EL (cell line): ENCODE measurements around the gene PAPPA2.

Source experiments
- DNase-seq: peaks from one replicate; pipeline ENCODE4 v3.0.0-alpha.2; 2016

The PAPPA2 gene

GRCh38 chr1:176869577-176869976 is 406.6 kb downstream of the PAPPA2 start:
- no peak for DNase-seq

DNA sequence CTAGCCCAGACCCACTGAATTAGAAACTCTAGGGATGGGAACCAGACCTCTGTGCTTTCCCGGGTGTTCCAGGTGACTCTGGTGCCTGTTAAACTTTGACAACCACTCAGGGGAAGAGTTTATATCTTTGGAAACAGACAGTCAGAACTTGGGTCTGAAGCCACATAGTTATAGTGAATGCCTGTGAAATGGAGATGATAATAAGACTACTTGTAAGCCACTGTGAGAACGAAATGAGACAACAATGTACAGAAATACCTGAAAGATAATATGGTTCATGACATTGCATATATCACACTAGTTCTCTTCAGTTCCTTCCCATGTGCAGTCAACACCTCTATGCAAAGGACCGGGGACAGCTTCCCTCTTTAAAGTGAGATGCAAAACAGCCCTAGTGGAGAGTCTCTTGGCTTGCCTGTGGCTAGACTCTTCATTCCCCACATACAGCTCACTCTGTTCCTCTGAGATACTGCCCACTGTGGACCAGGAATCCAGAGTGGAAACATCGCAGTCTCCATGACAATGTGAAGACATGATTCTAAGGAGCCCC is 414.1 kb downstream of the PAPPA2 start:
- no peak for DNase-seq

DNA sequence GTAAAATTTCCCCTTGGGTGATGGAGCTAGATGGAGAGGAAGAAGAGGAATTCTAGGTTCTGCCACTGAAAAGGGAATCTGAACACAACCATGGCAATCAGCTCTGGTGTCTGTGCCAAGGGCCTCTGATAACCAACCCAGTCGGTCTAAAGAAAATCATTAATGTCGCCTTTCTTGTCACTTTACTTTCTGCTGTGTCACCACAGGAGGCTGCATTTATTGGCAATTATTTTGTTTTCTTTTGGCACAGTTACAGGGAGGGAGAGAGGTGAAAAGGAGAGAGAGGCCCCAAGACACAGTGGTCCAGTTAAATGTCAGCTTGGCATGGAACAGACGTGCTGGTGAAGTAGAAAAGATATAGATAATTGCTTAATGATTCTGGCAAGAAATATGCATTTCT is 414.6 kb downstream of the PAPPA2 start:
- DNase-seq: no peak

DNA sequence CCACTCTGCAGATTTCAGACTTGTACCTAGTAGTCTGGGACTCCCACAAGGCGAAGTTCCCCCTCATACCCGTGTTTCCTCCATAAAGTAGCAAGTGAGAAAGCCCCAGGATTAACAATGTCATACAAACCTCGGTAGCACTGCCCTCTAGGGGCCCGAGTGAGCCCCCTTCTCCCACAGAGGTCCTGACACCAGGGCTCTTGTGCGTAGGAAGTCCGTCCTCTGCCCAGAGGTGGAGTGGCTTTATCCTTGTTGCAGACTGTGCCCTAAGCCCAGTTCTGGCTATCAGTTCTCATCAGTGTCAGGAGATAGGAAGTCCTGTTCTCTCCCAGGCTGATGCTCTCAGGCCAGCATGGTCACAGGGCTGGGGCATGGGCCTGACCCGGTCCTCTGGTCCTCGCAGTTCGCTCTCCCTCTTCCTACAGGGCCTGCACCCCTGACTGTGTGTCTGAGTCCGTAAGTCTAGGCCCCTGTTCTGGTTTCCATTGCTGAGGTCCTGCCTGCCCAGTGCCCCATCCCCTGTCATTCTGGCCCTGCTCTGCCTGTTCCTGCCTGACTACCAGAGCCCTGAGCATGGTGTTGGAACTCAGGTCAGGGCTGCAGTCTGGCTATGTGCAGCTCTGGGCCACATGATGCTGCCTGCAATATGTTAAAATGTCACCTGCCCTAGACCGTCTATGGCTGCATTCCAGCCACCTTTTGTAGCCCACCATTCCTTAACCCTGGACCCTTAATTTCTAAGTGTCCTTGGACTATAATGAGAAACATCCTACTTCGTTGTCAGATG is 416.0 kb downstream of the PAPPA2 start:
- no peak for DNase-seq

DNA sequence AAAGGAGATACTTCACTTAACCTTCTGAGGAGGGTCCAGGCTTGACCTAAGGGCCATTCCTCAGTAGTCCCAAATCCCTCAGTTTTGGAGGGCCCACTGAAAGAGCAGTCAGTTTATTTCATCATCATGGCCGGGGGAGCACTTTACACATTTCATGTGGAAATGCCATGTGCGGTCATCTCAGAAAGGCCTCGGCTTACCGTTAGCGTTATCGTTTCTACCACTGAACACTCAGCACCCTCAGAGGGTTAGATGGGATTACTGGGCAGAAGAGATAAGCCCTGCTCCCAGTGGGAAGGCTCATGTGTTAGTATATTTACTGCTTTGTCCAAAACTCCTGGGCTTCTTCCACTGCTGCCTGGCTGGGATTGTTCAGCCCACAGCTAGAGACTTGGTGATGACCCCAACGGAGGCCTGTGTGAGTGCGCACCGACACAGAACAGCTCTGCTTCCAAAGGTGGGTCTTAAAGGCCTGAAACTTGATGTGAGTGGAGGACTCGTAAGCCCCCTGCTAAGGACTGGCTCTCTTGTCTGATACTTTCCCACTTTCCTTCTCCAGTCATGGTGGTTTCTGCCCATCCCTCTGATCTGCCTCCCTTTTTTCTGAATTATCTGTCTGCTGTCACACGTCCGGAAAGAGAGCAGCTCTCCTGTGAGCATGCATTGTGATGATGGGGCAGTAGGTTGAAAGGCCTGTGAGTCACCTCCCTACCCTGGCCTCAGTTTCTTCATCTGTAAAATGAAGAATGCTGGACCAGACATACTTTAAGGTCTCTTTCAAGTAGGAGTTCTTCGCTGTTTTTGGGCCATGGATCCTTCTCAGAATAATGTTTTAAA is 417.0 kb downstream of the PAPPA2 start:
- no peak for DNase-seq

DNA sequence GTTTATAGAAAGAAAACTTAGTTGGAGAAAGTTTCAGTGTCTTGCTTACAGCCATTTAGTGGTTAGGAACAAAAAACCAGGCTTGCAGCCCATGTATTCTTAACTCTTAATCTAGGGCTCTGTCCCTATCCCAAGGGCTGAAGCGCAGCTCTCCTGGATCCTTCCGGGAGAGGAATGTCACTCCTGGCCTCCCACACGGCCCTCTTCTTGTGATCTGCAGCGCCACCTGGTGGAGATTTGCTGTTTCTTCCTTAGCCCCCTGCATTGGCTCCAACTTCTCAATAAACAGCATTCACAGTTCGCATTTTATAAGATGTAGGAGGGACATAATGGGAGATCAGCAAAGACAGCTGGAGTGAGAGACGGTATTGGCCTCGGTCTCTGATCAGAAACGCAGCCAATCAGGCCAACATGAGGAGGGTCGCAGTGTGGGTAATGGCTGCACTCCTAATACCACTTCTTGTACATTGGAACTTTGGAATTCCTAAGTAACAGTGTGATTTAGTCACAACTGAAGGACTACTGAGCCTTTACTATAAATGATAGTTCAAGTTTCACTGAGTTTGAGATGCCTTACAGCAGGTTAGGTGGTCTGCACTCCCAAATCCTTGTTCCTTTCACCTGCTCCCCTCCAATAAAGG is 418.1 kb downstream of the PAPPA2 start:
- DNase-seq: peak; percentile 61

DNA sequence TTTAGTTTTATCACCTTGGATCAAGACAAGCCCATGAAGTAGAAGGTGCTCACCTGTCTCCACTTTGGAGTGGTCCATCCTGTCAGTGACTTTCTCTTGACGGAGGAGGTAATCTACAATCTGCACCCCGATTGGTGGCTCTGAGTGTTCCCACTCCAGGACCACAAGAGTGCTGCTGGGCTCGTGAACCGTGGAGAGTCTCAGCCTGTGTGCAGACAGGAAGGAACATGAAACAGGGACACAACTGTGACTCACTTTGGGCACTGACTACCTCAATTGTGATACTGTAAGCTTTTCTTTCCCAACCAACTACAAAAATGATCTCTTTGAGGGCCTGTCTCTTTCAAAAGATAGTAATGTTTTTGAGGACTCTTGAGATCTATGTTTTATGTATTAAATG is 421.3 kb downstream of the PAPPA2 start:
- no peak for DNase-seq

GRCh38 chr1:176884911-176885310 is 421.9 kb downstream of the PAPPA2 start:
- DNase-seq: no peak

GRCh38 chr1:176885341-176885740 is 422.4 kb downstream of the PAPPA2 start:
- DNase-seq: no peak

DNA sequence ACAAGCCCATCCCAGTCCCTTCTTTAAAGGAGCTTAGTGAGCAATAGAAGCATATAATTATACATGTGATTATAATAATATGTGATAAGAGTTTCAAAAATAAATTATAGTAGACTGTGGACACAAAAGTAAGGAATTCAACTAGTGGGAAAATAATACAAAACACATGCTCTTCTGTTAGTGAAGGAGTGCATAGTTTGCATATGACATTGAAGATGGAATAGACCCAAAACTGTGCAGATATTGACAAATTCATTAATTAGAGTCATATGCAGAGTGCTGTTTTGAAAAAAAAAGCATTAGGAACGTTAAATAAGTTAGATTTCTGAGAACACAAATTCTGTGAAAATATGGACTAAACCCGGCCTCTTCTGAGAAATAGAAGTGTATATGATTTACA is 422.8 kb downstream of the PAPPA2 start:
- no peak for DNase-seq

GRCh38 chr1:176888471-176889032 is 425.6 kb downstream of the PAPPA2 start:
- no peak for DNase-seq

- DNase-seq: no peak
Measured at GRCh38 chr1:176893625-176894352, 430.8 kb downstream of the PAPPA2 start.

DNA sequence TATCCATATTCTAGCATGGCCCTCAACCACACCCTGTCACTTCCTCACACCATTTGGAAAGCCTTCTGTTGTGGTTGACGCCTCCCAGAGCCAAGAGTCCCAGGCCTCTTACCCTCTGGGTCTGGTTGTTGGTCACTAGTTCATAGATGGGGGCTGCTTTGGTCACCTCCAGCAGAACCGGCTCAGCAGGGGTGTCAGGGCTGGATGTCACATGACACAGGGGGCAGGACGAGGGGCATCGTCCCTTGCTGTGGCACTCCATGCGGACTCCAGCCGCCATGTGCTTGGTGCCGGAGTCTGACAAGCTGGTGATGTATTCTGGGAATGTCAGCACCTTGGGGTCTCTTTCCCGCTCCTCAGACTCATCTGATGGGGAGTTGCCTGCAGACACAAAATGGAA is 431.5 kb downstream of the PAPPA2 start:
- no peak for DNase-seq
